Mesodermal cell (in vitro differentiated cells): ENCODE measurements around the gene FSIP1.
A peak's percentile ranks its signal among the peaks of the same experiment; 100 is the strongest.

Source experiments
- H3K27ac ChIP-seq: 2 replicates; pipeline ENCODE4 v1.7.0; 2013; ENCODE audit warnings: mild to moderate bottlenecking, low read depth, low read length, moderate library complexity; ENCODE audit not compliant: severe bottlenecking
- H3K36me3 ChIP-seq: 2 replicates; pipeline ENCODE4 v1.7.1; 2013; ENCODE audit warnings: mild to moderate bottlenecking, low read length, moderate library complexity; ENCODE audit not compliant: control insufficient read depth, insufficient read depth
- H3K4me1 ChIP-seq: one replicate; pipeline ENCODE4 v1.7.1; 2013; ENCODE audit warnings: mild to moderate bottlenecking, low read length; ENCODE audit not compliant: insufficient read depth, control insufficient read depth, poor library complexity, severe bottlenecking
- H3K4me3 ChIP-seq: 2 replicates; pipeline ENCODE4 v1.7.0; 2013; ENCODE audit warnings: low read length, control low read depth, mild to moderate bottlenecking; ENCODE audit not compliant: insufficient read depth, poor library complexity, severe bottlenecking; ENCODE audit errors: extremely low read depth
- H3K9me3 ChIP-seq: 2 replicates; pipeline ENCODE4 v1.7.1; 2013; ENCODE audit warnings: mild to moderate bottlenecking, low read length, moderate library complexity; ENCODE audit not compliant: control insufficient read depth
- WGBS, 2 experiments: methylation state at CpG; one replicate each; pipeline ENCODE4 v1.1.5; 2013; ENCODE audit warnings: missing lambda C conversion rate in 2 of 2; ENCODE audit not compliant: insufficient coverage in 2 of 2; 5-methylcytosine and 5-hydroxymethylcytosine counted together

Gene FSIP1

DNA sequence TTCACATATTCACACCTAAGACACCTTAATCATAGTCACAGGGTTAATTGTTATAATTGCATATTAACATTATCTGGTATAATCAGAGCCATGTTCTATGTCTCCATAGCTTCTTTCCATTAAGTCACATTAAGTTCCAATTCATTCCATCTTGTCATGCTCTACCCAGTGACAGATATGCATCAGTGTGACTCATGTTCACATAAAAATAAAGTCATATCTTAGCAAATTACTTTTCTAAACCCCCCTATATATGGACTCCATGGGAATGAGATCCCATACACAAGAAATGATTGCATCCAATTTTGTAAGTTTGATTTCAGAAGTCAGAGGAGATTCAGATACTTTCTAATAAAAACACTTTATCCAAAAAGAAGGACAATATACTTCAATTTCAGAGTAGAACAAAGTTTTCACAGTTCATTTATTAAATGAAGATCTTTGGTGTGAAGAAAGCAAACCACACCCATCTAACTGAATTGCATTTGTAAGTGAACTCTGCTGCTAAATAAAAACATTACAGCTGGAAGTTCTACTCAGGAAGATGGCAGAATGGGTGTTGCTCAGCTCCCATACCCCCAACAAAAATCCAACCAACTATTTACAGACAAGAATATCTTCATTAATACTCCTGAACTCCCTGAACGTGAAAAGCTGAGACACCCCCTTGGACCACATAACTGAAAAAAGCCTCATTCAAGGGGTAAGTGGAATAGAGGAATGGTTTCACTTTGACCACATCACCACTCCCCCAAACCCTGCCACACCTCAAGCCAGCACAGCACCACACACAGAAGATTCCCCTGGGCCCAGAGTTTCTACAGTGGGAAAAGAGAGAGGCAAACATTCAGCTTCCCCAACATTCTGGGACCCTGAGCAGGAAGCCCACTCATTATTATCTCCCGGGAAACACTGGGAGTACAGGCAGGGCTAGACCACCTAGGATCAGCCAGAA lies 174.2 kb downstream of the FSIP1 start:
- 89 to 91% methylated on average over 1 of the region's 2 CpGs for WGBS, 2 experiments
- no peaks in the 10 kb centered on the region for H3K4me1 ChIP-seq
- no peak overlapping the region for H3K27ac ChIP-seq
- no peaks in the 10 kb centered on the region for H3K36me3 ChIP-seq
- H3K4me3 ChIP-seq: no peak overlapping the region
- H3K9me3 ChIP-seq: peaks cover 12% of the 10 kb centered on the region

DNA sequence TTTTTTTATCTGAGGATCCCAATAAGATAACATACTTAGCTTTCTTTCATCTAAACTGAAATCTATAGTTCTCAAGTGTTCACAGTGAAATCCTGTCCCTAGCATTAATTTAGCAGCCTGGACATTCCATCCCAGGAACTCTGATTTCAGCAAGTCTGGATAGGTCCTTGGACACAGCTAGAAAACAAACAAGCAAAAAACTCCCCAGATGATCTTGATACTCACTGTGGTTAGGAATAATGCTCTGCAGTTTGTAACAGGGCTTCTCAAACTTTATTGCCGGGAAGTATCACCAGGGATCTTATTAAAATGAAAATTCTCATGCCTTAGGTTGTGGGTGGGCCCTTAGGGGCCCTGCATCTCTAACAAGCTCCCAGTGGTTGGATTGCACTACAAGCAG lies 177.5 kb downstream of the FSIP1 start:
- peaks cover 6% of the 10 kb centered on the region for H3K9me3 ChIP-seq
- H3K27ac ChIP-seq: no peak overlapping the region
- WGBS, 2 experiments: no CpG with 5 or more reads among the region's 1 CpG
- no peaks in the 10 kb centered on the region for H3K4me1 ChIP-seq
- no peaks in the 10 kb centered on the region for H3K36me3 ChIP-seq
- no peak overlapping the region for H3K4me3 ChIP-seq

DNA sequence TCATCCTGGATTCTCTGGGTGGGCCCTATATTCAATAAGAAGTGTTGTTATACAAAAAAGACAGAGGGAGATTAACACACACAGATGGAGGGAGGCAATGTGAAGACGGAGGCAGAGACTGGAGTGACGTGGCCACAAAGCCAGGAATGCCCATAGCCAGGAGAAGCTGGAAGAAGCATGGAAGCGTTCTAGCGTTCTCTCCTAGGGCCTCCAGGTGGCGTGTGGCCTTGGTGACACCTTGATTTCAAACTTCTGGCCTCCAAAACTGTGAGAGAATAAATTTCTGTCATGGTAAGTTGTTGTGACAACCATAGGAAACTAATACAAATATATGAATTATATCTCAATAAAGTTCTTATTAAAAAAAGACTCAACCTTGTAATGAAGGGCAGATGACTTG lies 180.5 kb downstream of the FSIP1 start:
- no peaks in the 10 kb centered on the region for H3K9me3 ChIP-seq
- H3K27ac ChIP-seq: no peak overlapping the region
- peaks cover 4% of the 10 kb centered on the region for H3K36me3 ChIP-seq
- H3K4me1 ChIP-seq: no peaks in the 10 kb centered on the region
- 71 to 83% methylated on average over 2 to 4 of the region's 5 CpGs for WGBS, 2 experiments
- no peak overlapping the region for H3K4me3 ChIP-seq

DNA sequence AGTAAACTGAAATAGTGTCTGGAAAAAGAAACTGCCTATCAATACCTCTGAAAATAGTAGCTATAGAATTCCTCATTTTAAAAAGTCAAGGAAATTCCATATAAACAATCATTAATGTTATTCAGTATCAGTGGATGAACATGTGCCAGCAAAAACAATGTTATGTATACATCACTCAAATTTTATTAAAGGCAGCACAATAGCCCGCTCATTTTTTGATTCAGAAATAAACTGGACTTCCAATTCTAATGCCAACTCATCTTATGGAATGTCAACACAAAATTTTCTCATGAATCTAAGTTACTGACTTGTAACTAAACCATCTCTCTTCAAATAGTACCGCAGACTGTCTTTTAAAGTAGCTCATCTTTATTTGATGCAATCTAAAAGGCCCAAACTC lies 182.8 kb downstream of the FSIP1 start:
- H3K9me3 ChIP-seq: no peaks in the 10 kb centered on the region
- 100% methylated on average over 1 of the region's 2 CpGs; no CpG with 5 or more reads in 1 of the 2 experiments for WGBS, 2 experiments
- H3K36me3 ChIP-seq: peaks cover 24% of the 10 kb centered on the region
- H3K27ac ChIP-seq: no peak overlapping the region
- no peak overlapping the region for H3K4me3 ChIP-seq
- no peaks in the 10 kb centered on the region for H3K4me1 ChIP-seq

DNA sequence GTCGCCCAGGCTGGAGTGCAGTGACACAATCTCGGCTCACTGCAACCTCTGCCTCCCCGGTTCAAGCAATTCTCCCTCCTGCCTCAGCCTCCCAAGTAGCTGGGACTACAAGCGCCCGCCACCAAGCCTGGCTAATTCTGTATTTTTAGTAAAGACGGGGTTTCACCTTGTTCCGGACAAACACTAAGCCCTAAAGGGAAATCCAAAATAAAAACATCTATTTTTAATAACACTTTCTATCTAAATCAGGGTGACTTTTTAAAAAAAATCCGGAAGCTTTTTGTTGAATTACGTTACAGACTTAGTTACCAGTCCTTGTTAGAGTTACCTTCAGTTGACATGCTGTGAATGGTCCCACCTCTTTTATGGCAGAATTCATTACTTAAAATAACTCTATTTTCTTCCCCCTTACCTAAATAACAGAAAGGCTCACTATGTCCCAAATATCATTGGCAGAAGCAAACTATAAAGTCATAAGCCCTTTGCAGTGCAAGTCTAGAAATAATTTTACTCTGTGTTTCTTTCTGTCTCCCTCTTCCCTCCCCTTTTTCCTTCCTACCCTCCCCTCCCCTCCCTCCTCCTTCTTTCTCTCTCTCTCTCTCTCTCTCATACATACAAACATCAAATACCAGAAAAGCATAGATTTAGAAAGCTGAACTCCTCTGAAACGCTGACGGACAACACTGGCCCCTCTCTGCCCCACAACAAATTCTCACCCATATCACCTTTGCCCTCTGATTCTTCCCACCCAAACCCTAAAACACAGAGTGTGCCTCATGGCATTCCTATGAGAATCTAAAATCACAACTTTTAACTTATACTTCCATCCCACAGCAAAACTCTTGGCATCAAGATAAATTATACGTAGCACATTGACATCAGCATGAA lies 183.4 kb downstream of the FSIP1 start:
- Histone ChIP-seq H3K9me3 (no peaks in the 10 kb centered on the region), H3K27ac (no peak overlapping the region), H3K4me3 (no peak overlapping the region), H3K4me1 (no peaks in the 10 kb centered on the region), H3K36me3 (peaks cover 30% of the 10 kb centered on the region)
- 80 to 84% methylated on average over 9 of the region's 12 CpGs for WGBS, 2 experiments

DNA sequence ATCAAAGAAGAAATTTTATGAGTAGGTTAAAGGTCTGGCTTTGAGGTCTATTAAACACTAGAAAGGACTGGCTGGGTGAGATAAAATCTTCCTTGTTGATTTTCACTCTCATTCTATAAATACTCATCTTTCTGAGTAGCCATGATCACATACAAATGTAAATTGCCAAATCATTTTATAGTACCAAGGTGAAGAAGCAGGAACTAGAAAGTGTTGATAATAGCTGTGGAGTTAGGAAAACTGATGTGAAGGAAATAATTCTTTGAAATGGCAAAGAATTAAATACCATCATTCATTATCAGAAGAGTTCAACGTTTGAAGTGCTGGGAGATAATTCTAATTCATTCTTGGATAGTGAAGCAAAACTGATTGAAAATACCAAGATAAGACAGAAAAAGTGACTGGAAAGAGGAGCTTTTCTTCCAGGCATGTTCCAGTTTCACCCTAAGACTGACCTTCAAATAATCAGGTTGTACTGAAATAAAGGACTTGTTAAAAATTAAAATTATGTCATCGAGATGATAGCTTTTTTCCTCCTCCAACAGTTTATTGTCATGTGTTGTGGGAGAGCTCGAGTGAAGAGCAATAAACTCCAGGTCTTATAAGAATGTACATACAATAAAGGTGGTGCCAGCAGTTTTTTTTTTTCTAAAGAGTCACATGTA lies 184.3 kb downstream of the FSIP1 start:
- peak overlapping the region; percentile 23 for H3K27ac ChIP-seq
- 60% methylated on average over 1 of the region's 3 CpGs; no CpG with 5 or more reads in 1 of the 2 experiments for WGBS, 2 experiments
- H3K9me3 ChIP-seq: no peaks in the 10 kb centered on the region
- peaks cover 39% of the 10 kb centered on the region for H3K36me3 ChIP-seq
- no peak overlapping the region for H3K4me3 ChIP-seq
- H3K4me1 ChIP-seq: no peaks in the 10 kb centered on the region

DNA sequence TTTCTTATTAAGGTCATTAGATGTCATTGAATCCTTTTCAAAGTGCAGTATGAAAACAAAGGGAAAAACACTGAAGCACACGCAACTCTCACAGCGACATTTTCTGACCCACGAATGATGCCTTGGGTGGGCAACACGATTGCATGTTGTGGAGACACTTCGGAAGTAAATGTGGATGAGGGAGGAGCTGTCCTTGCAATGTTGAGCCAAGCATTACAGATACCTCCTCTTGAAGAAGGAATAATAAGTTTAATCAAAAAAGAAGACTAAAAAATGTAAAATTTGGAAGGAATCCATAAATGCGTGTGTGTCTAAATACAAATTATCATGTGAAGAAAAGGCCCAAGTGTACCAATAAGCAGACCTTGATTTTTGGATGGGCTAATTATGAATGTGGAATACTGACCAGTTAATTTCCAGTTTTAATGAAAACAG lies 184.9 kb downstream of the FSIP1 start:
- H3K36me3 ChIP-seq: peaks cover 45% of the 10 kb centered on the region
- no peak overlapping the region for H3K27ac ChIP-seq
- WGBS, 2 experiments: 94 to 98% methylated on average over 6 of the region's 6 CpGs
- no peak overlapping the region for H3K4me3 ChIP-seq
- no peaks in the 10 kb centered on the region for H3K9me3 ChIP-seq
- no peaks in the 10 kb centered on the region for H3K4me1 ChIP-seq

DNA sequence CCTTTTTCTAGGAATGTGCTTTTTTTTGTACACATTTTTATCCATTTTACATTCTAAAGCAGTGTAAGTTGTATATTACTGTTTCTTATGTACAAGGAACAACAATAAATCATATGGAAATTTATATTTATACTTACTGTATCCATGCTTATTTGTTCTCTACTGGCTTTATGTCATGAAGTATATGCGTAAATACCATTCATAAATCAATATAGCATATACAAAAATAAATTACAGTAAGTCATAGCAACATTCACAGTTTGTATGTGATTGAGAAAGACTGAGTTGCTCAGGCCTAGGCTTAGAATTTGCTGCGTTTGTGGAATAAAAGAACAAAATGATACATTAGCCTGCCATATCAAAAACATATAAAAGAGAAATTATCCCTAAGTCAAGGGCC lies 185.3 kb downstream of the FSIP1 start:
- Histone ChIP-seq H3K4me1 (no peaks in the 10 kb centered on the region), H3K36me3 (peaks cover 49% of the 10 kb centered on the region), H3K27ac (no peak overlapping the region), H3K9me3 (no peaks in the 10 kb centered on the region), H3K4me3 (no peak overlapping the region)
- WGBS, 2 experiments: no CpG with 5 or more reads among the region's 2 CpGs

DNA sequence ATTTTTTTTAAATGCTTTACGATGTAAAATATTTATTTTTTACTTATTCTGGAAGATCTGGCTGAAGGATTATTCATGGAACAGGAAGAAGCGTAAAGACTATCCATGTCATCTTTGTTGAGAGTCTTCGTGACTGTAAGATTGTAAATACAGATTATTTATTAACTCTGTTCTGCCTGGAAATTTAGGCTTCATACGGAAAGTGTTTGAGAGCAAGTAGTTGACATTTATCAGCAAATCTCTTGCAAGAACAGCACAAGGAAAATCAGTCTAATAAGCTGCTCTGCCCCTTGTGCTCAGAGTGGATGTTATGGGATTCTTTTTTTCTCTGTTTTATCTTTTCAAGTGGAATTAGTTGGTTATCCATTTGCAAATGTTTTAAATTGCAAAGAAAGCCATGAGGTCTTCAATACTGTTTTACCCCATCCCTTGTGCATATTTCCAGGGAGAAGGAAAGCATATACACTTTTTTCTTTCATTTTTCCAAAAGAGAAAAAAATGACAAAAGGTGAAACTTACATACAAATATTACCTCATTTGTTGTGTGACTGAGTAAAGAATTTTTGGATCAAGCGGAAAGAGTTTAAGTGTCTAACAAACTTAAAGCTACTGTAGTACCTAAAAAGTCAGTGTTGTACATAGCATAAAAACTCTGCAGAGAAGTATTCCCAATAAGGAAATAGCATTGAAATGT lies 186.1 kb downstream of the FSIP1 start:
- WGBS, 2 experiments: 86 to 100% methylated on average over 1 to 2 of the region's 5 CpGs
- Histone ChIP-seq H3K4me1 (no peaks in the 10 kb centered on the region), H3K27ac (no peak overlapping the region), H3K4me3 (no peak overlapping the region), H3K9me3 (no peaks in the 10 kb centered on the region), H3K36me3 (peaks cover 56% of the 10 kb centered on the region)
